Measurements from ENCODE around the gene LPP. TPM values are rescaled to one million over a fixed set of nuclear protein-coding genes. Genes with fewer than 3 reads are reported as not detected.
A peak's percentile ranks its signal among the peaks of the same experiment; 100 is the strongest.

Gene LPP
- total RNA-seq, 1 donor from 2014 or later: 97.4 TPM

- Histone ChIP-seq H3K27ac (replicated peaks) (peak overlapping the region; percentile 87), H3K36me3 (no peaks in the 10 kb centered on the region), H3K4me3 (peak overlapping the region; percentile 11), H3K4me1 (peaks cover 74% of the 10 kb centered on the region), H3K27me3 (ENCODE audit: low read depth) (no peaks in the 10 kb centered on the region), H3K9me3 (replicated peaks) (no peaks in the 10 kb centered on the region)
- DNase-seq: peak; percentile 48
- intact Hi-C loops (cut with micrococcal nuclease): no loop called here
- no peak for TF ChIP-seq CTCF (IDR thresholded peaks at IDR 0.05; ENCODE audit: borderline replicate concordance)
Measured at GRCh38 chr3:188342991-188343732, 189.2 kb downstream of the LPP start.

DNA sequence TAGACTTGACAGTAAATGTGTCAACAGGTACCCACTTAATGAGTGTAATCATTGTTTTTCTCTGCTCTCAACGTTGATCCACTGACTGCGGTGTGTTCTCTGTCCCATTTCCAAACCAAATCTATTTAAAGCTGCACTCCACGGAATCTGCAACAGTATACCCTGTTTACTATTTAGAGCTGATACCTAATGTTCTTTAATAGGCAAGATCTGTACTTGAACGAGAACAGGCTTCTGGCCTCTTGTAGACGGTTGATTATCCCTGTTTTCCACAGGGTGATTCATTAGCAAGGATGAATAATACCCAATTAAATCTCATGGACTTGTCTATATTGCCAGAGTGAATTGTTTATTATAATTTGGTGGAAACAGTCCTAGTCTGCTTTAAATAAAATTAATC, 189.9 kb downstream of the LPP start:
- no peak for TF ChIP-seq CTCF (IDR thresholded peaks at IDR 0.05; ENCODE audit: borderline replicate concordance)
- H3K9me3 ChIP-seq (replicated peaks): no peaks in the 10 kb centered on the region
- H3K4me3 ChIP-seq: no peak overlapping the region
- H3K27ac ChIP-seq (replicated peaks): peak overlapping the region; percentile 87
- intact Hi-C loops (cut with micrococcal nuclease): no loop called here
- H3K36me3 ChIP-seq: no peaks in the 10 kb centered on the region
- H3K27me3 ChIP-seq (ENCODE audit: low read depth): no peaks in the 10 kb centered on the region
- H3K4me1 ChIP-seq: peaks cover 74% of the 10 kb centered on the region
- no peak for DNase-seq

- Histone ChIP-seq H3K4me3 (no peak overlapping the region), H3K27ac (replicated peaks) (peak overlapping the region; percentile 87), H3K4me1 (peaks cover 74% of the 10 kb centered on the region), H3K36me3 (no peaks in the 10 kb centered on the region), H3K27me3 (ENCODE audit: low read depth) (no peaks in the 10 kb centered on the region), H3K9me3 (replicated peaks) (no peaks in the 10 kb centered on the region)
- DNase-seq: no peak
- intact Hi-C loops (cut with micrococcal nuclease): no loop called here
- TF ChIP-seq CTCF (IDR thresholded peaks at IDR 0.05; ENCODE audit: borderline replicate concordance): no peak
Measured at GRCh38 chr3:188345223-188345622, 191.3 kb downstream of the LPP start.

DNA sequence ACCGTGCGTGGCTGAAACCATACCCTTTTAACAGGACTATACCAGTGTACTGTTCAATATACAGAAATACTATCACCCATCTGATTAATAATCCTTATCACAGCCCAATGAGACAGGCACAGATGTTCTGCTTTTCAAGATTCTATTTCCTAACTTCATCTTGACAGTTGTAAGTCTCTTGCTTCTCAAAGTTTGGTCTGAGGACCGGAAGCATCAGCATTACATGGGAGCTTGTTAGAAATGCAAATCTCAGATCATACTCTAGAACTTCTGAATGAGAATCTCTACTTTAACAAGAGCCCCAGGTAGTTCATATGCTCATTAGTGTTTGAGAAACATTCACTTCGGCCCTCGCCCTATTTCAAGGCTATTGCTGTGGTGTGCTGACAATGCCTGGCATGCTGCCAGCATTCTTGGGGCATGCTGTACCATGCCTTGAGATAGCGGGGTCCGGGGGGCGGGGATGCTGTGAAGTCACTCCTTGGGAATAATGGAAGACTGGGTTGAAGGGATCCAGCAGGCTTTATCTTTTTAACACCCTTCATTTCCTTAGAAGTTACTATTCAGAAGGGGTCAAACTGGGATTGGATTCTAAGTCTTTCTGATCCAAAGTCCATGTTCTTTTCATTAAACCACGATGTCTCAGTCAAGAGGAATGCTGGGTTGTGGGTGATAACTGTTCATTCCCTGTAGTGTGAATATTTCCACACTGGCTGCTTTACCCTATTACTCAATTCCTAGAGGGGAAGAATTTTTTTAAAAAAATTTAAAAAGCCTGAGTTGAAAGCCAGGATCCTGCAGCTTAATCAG, 194.7 kb downstream of the LPP start:
- H3K27me3 ChIP-seq (ENCODE audit: low read depth): no peaks in the 10 kb centered on the region
- no peaks in the 10 kb centered on the region for H3K36me3 ChIP-seq
- H3K9me3 ChIP-seq (replicated peaks): no peaks in the 10 kb centered on the region
- peak; percentile 84 for DNase-seq
- no peak for TF ChIP-seq CTCF (IDR thresholded peaks at IDR 0.05; ENCODE audit: borderline replicate concordance)
- peak overlapping the region; percentile 87 for H3K27ac ChIP-seq (replicated peaks)
- H3K4me1 ChIP-seq: peaks cover 79% of the 10 kb centered on the region
- intact Hi-C loops (cut with micrococcal nuclease): no loop called here
- no peak overlapping the region for H3K4me3 ChIP-seq

DNA sequence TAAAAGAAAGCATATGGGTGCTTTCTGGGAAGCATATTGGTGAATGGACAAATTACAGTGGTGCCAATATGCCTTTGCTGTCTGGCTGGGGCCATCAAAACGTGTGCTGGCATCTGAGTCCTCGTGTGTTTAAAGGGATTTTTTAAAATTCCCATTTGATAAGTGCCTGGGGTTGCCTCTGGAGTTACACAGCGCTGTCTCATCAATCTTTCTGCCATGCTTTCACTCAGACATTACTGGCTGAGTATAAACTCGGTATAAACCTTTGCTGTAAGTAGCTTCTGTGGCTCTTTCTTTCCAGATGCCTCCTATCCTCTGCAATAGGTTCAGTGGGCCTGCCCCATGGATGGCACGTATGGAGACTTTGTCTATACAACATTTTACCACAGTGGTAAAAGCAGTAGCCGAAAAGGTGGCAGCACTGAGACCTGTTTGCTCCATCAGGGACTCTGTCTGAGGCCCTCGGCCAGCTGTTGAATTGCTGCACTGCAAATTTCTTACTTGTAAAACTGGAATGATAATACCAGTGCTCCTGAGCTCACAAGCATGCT, 195.5 kb downstream of the LPP start:
- no peaks in the 10 kb centered on the region for H3K27me3 ChIP-seq (ENCODE audit: low read depth)
- no peaks in the 10 kb centered on the region for H3K9me3 ChIP-seq (replicated peaks)
- no peak for TF ChIP-seq CTCF (IDR thresholded peaks at IDR 0.05; ENCODE audit: borderline replicate concordance)
- peak; percentile 29 for DNase-seq
- peaks cover 73% of the 10 kb centered on the region for H3K4me1 ChIP-seq
- no peaks in the 10 kb centered on the region for H3K36me3 ChIP-seq
- H3K27ac ChIP-seq (replicated peaks): peak overlapping the region; percentile 87
- H3K4me3 ChIP-seq: no peak overlapping the region
- intact Hi-C loops (cut with micrococcal nuclease): no loop called here
